IMR-90 (cell line): ENCODE results near the gene ITGB1BP1. TPM values are rescaled to one million over a fixed set of nuclear protein-coding genes. Genes with fewer than 3 reads are reported as not detected.

Experiments used
- ATAC-seq: fragments of 200-7000 bp; cut with Tn5 transposase; 2 replicates; pipeline ENCODE4 v1.9.1; 2020; ENCODE audit warnings: low read depth, mild to moderate bottlenecking, moderate library complexity
- BruUV-seq: library from RNA; stranded (reverse); fragments of 400-500 nt; replicated peaks from 2 replicates; lab custom pipeline; 2021; lab: Mats Ljungman, UMichigan
- CTCF ChIA-PET: fragments of 300-600 bp; formaldehyde crosslinking; extraction: SDS; loops from one replicate; lab custom pipeline; 2021; ENCODE audit warnings: antibody characterized with exemption; lab: Yijun Ruan, JAX
- POLR2A ChIA-PET: fragments of 300-600 bp; sonication (Branson Sonifier 250); formaldehyde crosslinking; loops from one replicate; lab custom pipeline; 2022; ENCODE audit warnings: antibody characterized with exemption; ENCODE audit not compliant: unreplicated experiment; lab: Charles Lee
- DNase-seq: peaks from one replicate; pipeline ENCODE4 v3.0.0; 2013
- H2AFZ ChIP-seq: replicated peaks from 2 replicates; pipeline ENCODE3; 2013; ENCODE audit warnings: low read length, mild to moderate bottlenecking; ENCODE audit not compliant: poor library complexity
- H2AK5ac ChIP-seq: 2 replicates; pipeline ENCODE4 v1.6.1; 2013; ENCODE audit warnings: low read depth, low read length, inconsistent platforms
- H2AK9ac ChIP-seq: replicated peaks from 2 replicates; pipeline ENCODE3; 2013; ENCODE audit warnings: mild to moderate bottlenecking, low read depth, low read length, moderate library complexity; ENCODE audit not compliant: poor library complexity
- H2BK120ac ChIP-seq: 2 replicates; pipeline ENCODE4 v1.6.1; 2013; ENCODE audit warnings: low read depth, low read length, inconsistent platforms
- H2BK15ac ChIP-seq: 3 replicates; pipeline ENCODE4 v1.6.1; 2013; ENCODE audit warnings: low read depth, low read length, inconsistent platforms
- H2BK20ac ChIP-seq: 2 replicates; pipeline ENCODE4 v1.6.1; 2013; ENCODE audit warnings: low read depth, mild to moderate bottlenecking, inconsistent platforms, low read length, moderate library complexity
- H2BK5ac ChIP-seq: 2 replicates; pipeline ENCODE4 v1.6.1; 2013; ENCODE audit warnings: mild to moderate bottlenecking, low read depth, low read length, inconsistent platforms; ENCODE audit not compliant: poor library complexity, severe bottlenecking
- H3K14ac ChIP-seq: replicated peaks from 2 replicates; pipeline ENCODE4 v1.6.1; 2013; ENCODE audit warnings: low read depth, low read length, inconsistent platforms
- H3K18ac ChIP-seq: 2 replicates; pipeline ENCODE4 v1.6.1; 2013; ENCODE audit warnings: low read depth, low read length, control low read depth
- H3K23ac ChIP-seq: 2 replicates; pipeline ENCODE4 v1.6.1; 2013; ENCODE audit warnings: low read depth, low read length, inconsistent platforms
- H3K27ac ChIP-seq: 2 replicates; pipeline ENCODE4 v1.5.1; 2013; ENCODE audit warnings: mild to moderate bottlenecking, control low read depth, low read length; ENCODE audit not compliant: insufficient read depth
- H3K27me3 ChIP-seq: 2 replicates; pipeline ENCODE4 v1.6.1; 2013; ENCODE audit warnings: low read length; ENCODE audit not compliant: control insufficient read depth, insufficient read depth
- H3K36me3 ChIP-seq: 2 replicates; pipeline ENCODE4 v1.6.1; 2013; ENCODE audit warnings: low read length, mixed read lengths; ENCODE audit not compliant: control insufficient read depth, insufficient read depth
- H3K4ac ChIP-seq: 2 replicates; pipeline ENCODE4 v1.6.1; 2013; ENCODE audit warnings: low read depth, low read length, inconsistent platforms
- H3K4me1 ChIP-seq: 2 replicates; pipeline ENCODE4 v1.6.1; 2013; ENCODE audit warnings: low read length, mixed read lengths; ENCODE audit not compliant: control insufficient read depth, insufficient read depth
- H3K4me2 ChIP-seq: 2 replicates; pipeline ENCODE4 v1.6.1; 2013; ENCODE audit warnings: low read depth, mild to moderate bottlenecking, control low read depth, low read length, moderate library complexity
- H3K4me3 ChIP-seq: 2 replicates; pipeline ENCODE4 v1.5.1; 2013; ENCODE audit warnings: low read depth, mild to moderate bottlenecking, control low read depth, low read length, moderate library complexity; ENCODE audit not compliant: insufficient read depth
- H3K56ac ChIP-seq: 2 replicates; pipeline ENCODE4 v1.6.1; 2013; ENCODE audit warnings: low read length, inconsistent platforms; ENCODE audit not compliant: insufficient read depth; ENCODE audit errors: extremely low read depth
- H3K79me1 ChIP-seq, 2 experiments: 2 replicates each; pipeline ENCODE4 v1.6.1; 2013; ENCODE audit warnings: low read length in 2 of 2, inconsistent platforms in 1 of 2, low read depth in 1 of 2
- H3K9ac ChIP-seq: 2 replicates; pipeline ENCODE4 v1.6.1; 2013; ENCODE audit warnings: low read depth, low read length, control low read depth
- H3K9me1 ChIP-seq: 2 replicates; pipeline ENCODE4 v1.6.1; 2013; ENCODE audit warnings: low read length, inconsistent platforms; ENCODE audit not compliant: insufficient read depth
- H3K9me3 ChIP-seq: 2 replicates; pipeline ENCODE4 v1.6.1; 2013; ENCODE audit warnings: low read length; ENCODE audit not compliant: control insufficient read depth, insufficient read depth
- H4K20me1 ChIP-seq: 2 replicates; pipeline ENCODE4 v1.6.1; 2013; ENCODE audit warnings: low read length, inconsistent platforms; ENCODE audit not compliant: insufficient read depth
- H4K5ac ChIP-seq: 2 replicates; pipeline ENCODE4 v1.6.1; 2013; ENCODE audit warnings: mild to moderate bottlenecking, low read depth, low read length, control low read depth
- H4K8ac ChIP-seq, 2 experiments: 2 replicates each; pipeline ENCODE4 v1.6.1; 2013; ENCODE audit warnings: low read depth in 2 of 2, low read length in 2 of 2, control low read depth in 1 of 2, inconsistent platforms in 1 of 2
- H4K91ac ChIP-seq: 2 replicates; pipeline ENCODE4 v1.6.1; 2013; ENCODE audit warnings: low read depth, low read length, inconsistent platforms; ENCODE audit not compliant: insufficient read depth
- BHLHE40 ChIP-seq: fragments of 150-350 bp; IDR thresholded peaks from 2 replicates; pipeline ENCODE4 v1.6.1; 2016; ENCODE audit warnings: mild to moderate bottlenecking, low read depth, low read length
- CEBPB ChIP-seq: IDR thresholded peaks from 2 replicates; pipeline ENCODE4 v1.6.1; 2012; ENCODE audit warnings: low read depth, low read length, improper control_type of control experiment
- CHD1 ChIP-seq: IDR thresholded peaks from 2 replicates; pipeline ENCODE4 v1.6.1; 2012; ENCODE audit warnings: low read depth, low read length, improper control_type of control experiment
- CTCF ChIP-seq: conservative IDR thresholded peaks from 2 replicates; pipeline ENCODE4 v1.5.1; 2012; ENCODE audit warnings: mild to moderate bottlenecking, low read depth, low read length, improper control_type of control experiment
- ELK1 ChIP-seq: fragments of 150-350 bp; IDR thresholded peaks from 2 replicates; pipeline ENCODE4 v1.6.1; 2016; ENCODE audit warnings: low read depth, mild to moderate bottlenecking, low read length, moderate library complexity, borderline replicate concordance
- FOS ChIP-seq: fragments of 150-350 bp; IDR thresholded peaks from 2 replicates; pipeline ENCODE4 v1.6.1; 2016; ENCODE audit warnings: low read depth, low read length
- MAFK ChIP-seq: IDR thresholded peaks from 2 replicates; pipeline ENCODE4 v1.6.1; 2012; ENCODE audit warnings: low read depth, low read length, improper control_type of control experiment
- MAZ ChIP-seq: IDR thresholded peaks from 2 replicates; pipeline ENCODE4 v1.6.1; 2012; ENCODE audit warnings: low read depth, mild to moderate bottlenecking, low read length, improper control_type of control experiment, moderate library complexity, borderline replicate concordance
- MXI1 ChIP-seq: IDR thresholded peaks from 2 replicates; pipeline ENCODE4 v1.6.1; 2012; ENCODE audit warnings: low read depth, mild to moderate bottlenecking, low read length, moderate library complexity, borderline replicate concordance
- NFE2L2 ChIP-seq: fragments of 150-350 bp; IDR thresholded peaks from 2 replicates; pipeline ENCODE4 v1.6.1; 2016; ENCODE audit warnings: low read depth, mild to moderate bottlenecking, low read length
- POLR2A ChIP-seq: IDR thresholded peaks from 2 replicates; pipeline ENCODE4 v1.6.1; 2012; ENCODE audit warnings: mild to moderate bottlenecking, low read depth, low read length
- RCOR1 ChIP-seq: IDR thresholded peaks from 2 replicates; pipeline ENCODE4 v1.6.1; 2012; ENCODE audit warnings: mild to moderate bottlenecking, low read length, improper control_type of control experiment; ENCODE audit not compliant: insufficient replicate concordance
- RFX5 ChIP-seq: IDR thresholded peaks from 2 replicates; pipeline ENCODE4 v1.8.0; 2012; ENCODE audit warnings: low read depth, mild to moderate bottlenecking, low read length, moderate library complexity
- SMC3 ChIP-seq: fragments of 150-350 bp; IDR thresholded peaks from 2 replicates; pipeline ENCODE4 v1.6.1; 2016; ENCODE audit warnings: low read depth, mild to moderate bottlenecking, antibody characterized with exemption, low read length, moderate library complexity
- WGBS, 2 experiments: methylation state at CpG; one replicate each; pipeline versions ENCODE4 v1.1.5 to v1.1.7; 2013; ENCODE audit warnings: missing lambda C conversion rate in 2 of 2; ENCODE audit not compliant: insufficient read length in 1 of 2; ENCODE audit errors: extremely low coverage in 2 of 2; 5-methylcytosine and 5-hydroxymethylcytosine counted together
- dilution Hi-C: fragments of 300-500 bp; cut with HindIII; formaldehyde crosslinking; loops from one replicate; pipeline ENCODE4 v1.14.3; 2018; ENCODE audit warnings: low sequenced_read_pairs; ENCODE audit not compliant: unreplicated experiment
- in situ Hi-C: fragments of 300-500 bp; cut with MboI; formaldehyde crosslinking; loops from 3 replicates; pipeline ENCODE4 v1.14.3; 2019; ENCODE audit warnings: low sequenced_read_pairs, inconsistent platforms, mixed read lengths
- intact Hi-C: fragments of 100-400 bp; cut with micrococcal nuclease; formaldehyde crosslinking; loops from 2 replicates; pipeline ENCODE4 v1.10.0; 2022
- polyA plus RNA-seq, 3 experiments: library from polyadenylated mRNA; depleted of rRNA; stranded (reverse); fragments of >200 nt; gene quantifications; 2 replicates each; pipeline ENCODE4 v1.2.3, GENCODE V29; 2012; ENCODE audit warnings: low replicate concordance in 1 of 3
- total RNA-seq: library from RNA; depleted of rRNA; stranded (reverse); fragments of >200 nt; gene quantifications from 2 replicates; pipeline ENCODE4 v1.2.3, GENCODE V29; 2012

Gene ITGB1BP1
- total and polyA plus RNA-seq, 2 of the 4 experiments (the other 2 are of a cell fraction) = 48.6 to 88.1 TPM

GRCh38 chr2:9424447-9425164, 1.3 kb upstream of the ITGB1BP1 start:
- Histone ChIP-seq H3K36me3 (no peaks in the 10 kb centered on the region; the same call in 1 of the 2 replicates), H2BK20ac (no peak overlapping the region), H3K27ac (peak overlapping the region; percentile 91), H3K4ac (peak overlapping the region; percentile 96), H3K79me1 (peaks cover 24 to 75% of the 10 kb centered on the region in 2 experiments), H3K4me3 (peak overlapping the region; percentile 90), H4K20me1 (peaks cover 22% of the 10 kb centered on the region; the same call in 1 of the 2 replicates), H3K27me3 (no peaks in the 10 kb centered on the region), H2BK120ac (peak overlapping the region; percentile 86; the same call in 1 of the 2 replicates), H4K8ac (peak overlapping the region; percentile 62 to 99; a peak in 3 of 4 replicates), H2BK15ac (0 out of 3 replicates have a peak overlapping the region, but pooled peaks have one; percentile 26), H3K9me3 (no peaks in the 10 kb centered on the region), H3K14ac (peak overlapping the region; percentile 98), H3K9ac (peak overlapping the region; percentile 91), H2AK9ac (no peak overlapping the region), H3K56ac (no peak overlapping the region), H4K5ac (peak overlapping the region; percentile 90; the same call in 1 of the 2 replicates), H4K91ac (0 out of 2 replicates have a peak overlapping the region, but pooled peaks have one; percentile 94), H3K4me1 (peaks cover 15% of the 10 kb centered on the region), H3K23ac (peak overlapping the region; percentile 97), H3K9me1 (peaks cover 17% of the 10 kb centered on the region), H2AK5ac (peak overlapping the region; percentile 93; the same call in 1 of the 2 replicates), H2BK5ac (peak overlapping the region; percentile 87), H2AFZ (no peak overlapping the region), H3K4me2 (peak overlapping the region; percentile 94), H3K18ac (no peak overlapping the region)
- ATAC-seq = no peak
- no TSS peak for BruUV-seq
- no peak for DNase-seq
- intact Hi-C loops (loop anchor here (5.0 kb wide), 1 partner anchor 217 kb away; the partner anchor contains the start of gene ASAP2), in situ Hi-C loops (no loop called here), dilution Hi-C loops (no loop called here)
- ChIA-PET CTCF (no interaction called here), POLR2A (no interaction called here)
- WGBS, 2 experiments = 85% methylated on average over 4 of the region's 11 CpGs; no CpG with 5 or more reads in 1 of the 2 experiments
- TF ChIP-seq BHLHE40 = no peak
- TF ChIP-seq ELK1 = no peak
- TF ChIP-seq MAZ = no peak
- TF ChIP-seq SMC3 = no peak
- TF ChIP-seq FOS = no peak
- no peak for TF ChIP-seq CHD1
- no peak for TF ChIP-seq MXI1
- TF ChIP-seq CEBPB = no peak
- no peak for TF ChIP-seq MAFK
- no peak for TF ChIP-seq CTCF
- no peak for TF ChIP-seq RFX5
- TF ChIP-seq RCOR1 = no peak
- TF ChIP-seq NFE2L2 = no peak
- no peak for TF ChIP-seq POLR2A
